ENCODE measurements around the gene AP2A2.

- TF ChIP-seq, protein P1, sequence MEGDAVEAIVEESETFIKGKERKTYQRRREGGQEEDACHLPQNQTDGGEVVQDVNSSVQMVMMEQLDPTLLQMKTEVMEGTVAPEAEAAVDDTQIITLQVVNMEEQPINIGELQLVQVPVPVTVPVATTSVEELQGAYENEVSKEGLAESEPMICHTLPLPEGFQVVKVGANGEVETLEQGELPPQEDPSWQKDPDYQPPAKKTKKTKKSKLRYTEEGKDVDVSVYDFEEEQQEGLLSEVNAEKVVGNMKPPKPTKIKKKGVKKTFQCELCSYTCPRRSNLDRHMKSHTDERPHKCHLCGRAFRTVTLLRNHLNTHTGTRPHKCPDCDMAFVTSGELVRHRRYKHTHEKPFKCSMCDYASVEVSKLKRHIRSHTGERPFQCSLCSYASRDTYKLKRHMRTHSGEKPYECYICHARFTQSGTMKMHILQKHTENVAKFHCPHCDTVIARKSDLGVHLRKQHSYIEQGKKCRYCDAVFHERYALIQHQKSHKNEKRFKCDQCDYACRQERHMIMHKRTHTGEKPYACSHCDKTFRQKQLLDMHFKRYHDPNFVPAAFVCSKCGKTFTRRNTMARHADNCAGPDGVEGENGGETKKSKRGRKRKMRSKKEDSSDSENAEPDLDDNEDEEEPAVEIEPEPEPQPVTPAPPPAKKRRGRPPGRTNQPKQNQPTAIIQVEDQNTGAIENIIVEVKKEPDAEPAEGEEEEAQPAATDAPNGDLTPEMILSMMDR (IDR thresholded peaks at IDR 0.05): no peak
- no peak for TF ChIP-seq TCF7L2 (IDR thresholded peaks at IDR 0.05; ENCODE audit: low read depth, low read length)
- TF ChIP-seq SIN3A (IDR thresholded peaks at IDR 0.05; ENCODE audit: borderline replicate concordance, insufficient read depth, low read depth, low read length): no peak
- no peak for TF ChIP-seq POLR2AphosphoS5 (IDR thresholded peaks at IDR 0.05; ENCODE audit: low read depth, low read length)
These were observed 109.0 kb downstream of the AP2A2 start for GRCh38 chr11:1034456-1035295.
